ENCODE measurements around the gene PHC3.

The PHC3 gene

GRCh38 chr3:170064108-170064507 is 117.4 kb downstream of the PHC3 start:
- no peaks in the 10 kb centered on the region for H3K79me2 ChIP-seq (ENCODE audit: insufficient read depth, low read depth)
- H3K9ac ChIP-seq = no peak overlapping the region
- H2AFZ ChIP-seq (ENCODE audit: low read depth) = no peak overlapping the region
- TF ChIP-seq, protein P1, sequence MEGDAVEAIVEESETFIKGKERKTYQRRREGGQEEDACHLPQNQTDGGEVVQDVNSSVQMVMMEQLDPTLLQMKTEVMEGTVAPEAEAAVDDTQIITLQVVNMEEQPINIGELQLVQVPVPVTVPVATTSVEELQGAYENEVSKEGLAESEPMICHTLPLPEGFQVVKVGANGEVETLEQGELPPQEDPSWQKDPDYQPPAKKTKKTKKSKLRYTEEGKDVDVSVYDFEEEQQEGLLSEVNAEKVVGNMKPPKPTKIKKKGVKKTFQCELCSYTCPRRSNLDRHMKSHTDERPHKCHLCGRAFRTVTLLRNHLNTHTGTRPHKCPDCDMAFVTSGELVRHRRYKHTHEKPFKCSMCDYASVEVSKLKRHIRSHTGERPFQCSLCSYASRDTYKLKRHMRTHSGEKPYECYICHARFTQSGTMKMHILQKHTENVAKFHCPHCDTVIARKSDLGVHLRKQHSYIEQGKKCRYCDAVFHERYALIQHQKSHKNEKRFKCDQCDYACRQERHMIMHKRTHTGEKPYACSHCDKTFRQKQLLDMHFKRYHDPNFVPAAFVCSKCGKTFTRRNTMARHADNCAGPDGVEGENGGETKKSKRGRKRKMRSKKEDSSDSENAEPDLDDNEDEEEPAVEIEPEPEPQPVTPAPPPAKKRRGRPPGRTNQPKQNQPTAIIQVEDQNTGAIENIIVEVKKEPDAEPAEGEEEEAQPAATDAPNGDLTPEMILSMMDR (conservative IDR thresholded peaks at IDR 0.05; ENCODE audit: low read depth, low read length) = no peak
- H3K4me3 ChIP-seq (IDR thresholded peaks at IDR 0.05; ENCODE audit: insufficient read depth, low read depth, low read length) = no peak overlapping the region
- H3K4me1 ChIP-seq (ENCODE audit: low read depth, poor library complexity, severe bottlenecking) = no peaks in the 10 kb centered on the region
- no peaks in the 10 kb centered on the region for H3K27me3 ChIP-seq (ENCODE audit: insufficient read depth, low read depth)
- no peaks in the 10 kb centered on the region for H4K20me1 ChIP-seq (ENCODE audit: insufficient read depth)
- H3K27ac ChIP-seq = no peak overlapping the region
- H3K4me2 ChIP-seq = no peak overlapping the region
- H3K36me3 ChIP-seq (ENCODE audit: insufficient read depth) = no peaks in the 10 kb centered on the region

- H3K4me3 ChIP-seq (IDR thresholded peaks at IDR 0.05; ENCODE audit: insufficient read depth, low read depth, low read length) = no peak overlapping the region
These were observed 117.8 kb downstream of the PHC3 start for GRCh38 chr3:170063691-170064090.

DNA sequence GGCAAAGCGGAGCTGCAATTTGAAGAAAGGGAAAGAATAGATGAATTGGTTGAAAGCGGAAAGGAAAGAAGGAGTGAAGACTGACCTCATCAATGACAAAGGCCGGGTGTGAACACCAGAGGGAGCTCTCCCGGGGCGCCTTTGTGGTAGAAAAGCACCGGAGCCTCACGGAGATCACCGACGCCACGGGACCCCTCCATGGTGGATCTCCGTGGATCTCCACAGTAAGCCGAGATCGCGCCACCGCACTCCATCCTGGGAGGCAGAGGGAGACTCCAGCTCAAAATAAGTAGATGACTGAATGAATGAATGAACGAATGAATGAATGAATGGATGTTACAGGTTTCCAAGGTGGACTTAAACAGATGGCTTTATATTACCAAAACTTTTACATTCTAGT is 118.8 kb downstream of the PHC3 start:
- no peaks in the 10 kb centered on the region for H3K36me3 ChIP-seq (ENCODE audit: insufficient read depth)
- peaks cover 13% of the 10 kb centered on the region for H3K4me1 ChIP-seq (ENCODE audit: low read depth, poor library complexity, severe bottlenecking)
- H3K4me2 ChIP-seq = no peak overlapping the region

More at GRCh38 chr3:170063691-170064090, 117.8 kb downstream of the PHC3 start:
- H3K4me2 ChIP-seq = no peak overlapping the region
- no peaks in the 10 kb centered on the region for H3K27me3 ChIP-seq (ENCODE audit: insufficient read depth, low read depth)
- H3K4me1 ChIP-seq (ENCODE audit: low read depth, poor library complexity, severe bottlenecking) = peaks cover 3% of the 10 kb centered on the region
- no peak overlapping the region for H3K27ac ChIP-seq
- no peak overlapping the region for H3K9ac ChIP-seq
- TF ChIP-seq, protein P1 (conservative IDR thresholded peaks at IDR 0.05; ENCODE audit: low read depth, low read length) = no peak
- no peaks in the 10 kb centered on the region for H3K36me3 ChIP-seq (ENCODE audit: insufficient read depth)
- H3K79me2 ChIP-seq (ENCODE audit: insufficient read depth, low read depth) = no peaks in the 10 kb centered on the region
- H2AFZ ChIP-seq (ENCODE audit: low read depth) = no peak overlapping the region
- no peaks in the 10 kb centered on the region for H4K20me1 ChIP-seq (ENCODE audit: insufficient read depth)

GRCh38 chr3:170062068-170062467 is 119.5 kb downstream of the PHC3 start:
- peaks cover 20% of the 10 kb centered on the region for H3K4me1 ChIP-seq (ENCODE audit: low read depth, poor library complexity, severe bottlenecking)
- H3K4me2 ChIP-seq = no peak overlapping the region
- H3K27ac ChIP-seq = no peak overlapping the region
- H4K20me1 ChIP-seq (ENCODE audit: insufficient read depth) = no peaks in the 10 kb centered on the region
- H3K36me3 ChIP-seq (ENCODE audit: insufficient read depth) = no peaks in the 10 kb centered on the region
- no peak overlapping the region for H3K4me3 ChIP-seq (IDR thresholded peaks at IDR 0.05; ENCODE audit: insufficient read depth, low read depth, low read length)
- no peak overlapping the region for H2AFZ ChIP-seq (ENCODE audit: low read depth)
- no peaks in the 10 kb centered on the region for H3K27me3 ChIP-seq (ENCODE audit: insufficient read depth, low read depth)
- TF ChIP-seq, protein P1 (conservative IDR thresholded peaks at IDR 0.05; ENCODE audit: low read depth, low read length) = no peak
- H3K79me2 ChIP-seq (ENCODE audit: insufficient read depth, low read depth) = no peaks in the 10 kb centered on the region
- no peak overlapping the region for H3K9ac ChIP-seq

More for the DNA sequence above, 118.8 kb downstream of the PHC3 start:
- H4K20me1 ChIP-seq (ENCODE audit: insufficient read depth) = no peaks in the 10 kb centered on the region
- H3K79me2 ChIP-seq (ENCODE audit: insufficient read depth, low read depth) = no peaks in the 10 kb centered on the region
- TF ChIP-seq, protein P1 (conservative IDR thresholded peaks at IDR 0.05; ENCODE audit: low read depth, low read length) = 0 out of 2 replicates have a peak, but pooled peaks have one; percentile 31
- no peak overlapping the region for H3K27ac ChIP-seq
- H2AFZ ChIP-seq (ENCODE audit: low read depth) = no peak overlapping the region
- H3K27me3 ChIP-seq (ENCODE audit: insufficient read depth, low read depth) = no peaks in the 10 kb centered on the region
- no peak overlapping the region for H3K9ac ChIP-seq
- no peak overlapping the region for H3K4me3 ChIP-seq (IDR thresholded peaks at IDR 0.05; ENCODE audit: insufficient read depth, low read depth, low read length)

All from KMS-11 (cell line).